Endothelial cell of umbilical vein (primary cell): ENCODE results near the gene SERTAD4. TPM values are rescaled to one million over a fixed set of nuclear protein-coding genes. Genes with fewer than 3 reads are reported as not detected.

Source experiments
- BruUV-seq: library from RNA; stranded (reverse); fragments of 400-500 nt; replicated peaks from 2 replicates; lab custom pipeline; 2021; lab: Mats Ljungman, UMichigan
- CTCF ChIA-PET: fragments of 300-600, 350-600 bp; sonication (Branson Sonifier 250); formaldehyde crosslinking; loops from one replicate; lab custom pipeline; 2021; ENCODE audit warnings: antibody characterized with exemption, inconsistent platforms; lab: Charles Lee
- POLR2A ChIA-PET: fragments of 300-600, 350-600 bp; sonication (Branson Sonifier 250); formaldehyde crosslinking; loops from one replicate; lab custom pipeline; 2021; ENCODE audit warnings: antibody characterized with exemption, inconsistent platforms; lab: Charles Lee
- DNase-seq: peaks from one replicate; pipeline ENCODE4 v3.0.0-alpha.2; 2011; ENCODE audit warnings: low read depth, low spot score
- FAIRE-seq: peaks from 2 replicates; lab custom pipeline; 2011; peaks lifted over from hg19 to GRCh38; lab: Jason Lieb, UNC
- H2AFZ ChIP-seq: 2 replicates; pipeline ENCODE4 v1.6.0; 2012; ENCODE audit warnings: low read depth, low read length, control low read depth, inconsistent platforms
- H3K27ac ChIP-seq: 2 replicates; pipeline ENCODE4 v1.5.1; 2011; ENCODE audit warnings: low read depth, mild to moderate bottlenecking, control low read depth, low read length, moderate library complexity; ENCODE audit not compliant: insufficient read depth
- H3K27me3 ChIP-seq, 2 experiments: 2 replicates each; pipeline versions ENCODE4 v1.6.0 to v1.6.1; 2011; ENCODE audit warnings: low read length in 2 of 2, mixed read lengths in 1 of 2; ENCODE audit not compliant: control insufficient read depth in 2 of 2, insufficient read depth in 2 of 2
- H3K36me3 ChIP-seq, 2 experiments: 2 replicates in 1 of 2; 3 replicates in 1 of 2; pipeline ENCODE4 v1.5.1; 2011; ENCODE audit warnings: low read length in 2 of 2, mild to moderate bottlenecking in 1 of 2, moderate library complexity in 1 of 2; ENCODE audit not compliant: control insufficient read depth in 2 of 2, insufficient read depth in 2 of 2; ENCODE audit errors: extremely low read depth in 1 of 2
- H3K4me1 ChIP-seq: 3 replicates; pipeline ENCODE4 v1.5.1; 2011; ENCODE audit warnings: mild to moderate bottlenecking, low read length; ENCODE audit not compliant: control insufficient read depth, insufficient read depth; ENCODE audit errors: extremely low read depth
- H3K4me2 ChIP-seq: 2 replicates; pipeline ENCODE4 v1.6.1; 2011; ENCODE audit warnings: low read length, control low read depth, mixed read lengths; ENCODE audit not compliant: insufficient read depth
- H3K4me3 ChIP-seq, 3 experiments: fragments of 200-600 bp in 1 of 3; sonication (generic), shearing (Covaris generic) in 1 of 3; replicated peaks in 1 of 3; 2 replicates each; pipeline ENCODE4 v1.5.1; 2011 to 2016; ENCODE audit warnings: control low read depth in 3 of 3, low read length in 3 of 3, mild to moderate bottlenecking in 2 of 3, inconsistent platforms in 1 of 3, low read depth in 1 of 3, moderate library complexity in 1 of 3; ENCODE audit not compliant: insufficient read depth in 1 of 3
- H3K79me2 ChIP-seq: 2 replicates; pipeline ENCODE4 v1.6.0; 2012; ENCODE audit warnings: low read length, inconsistent platforms; ENCODE audit not compliant: control insufficient read depth, insufficient read depth
- H3K9ac ChIP-seq: replicated peaks from 2 replicates; pipeline ENCODE3; 2011; ENCODE audit warnings: low read length, control low read depth; ENCODE audit not compliant: insufficient read depth; ENCODE audit errors: extremely low read depth
- H3K9me1 ChIP-seq: replicated peaks from 3 replicates; pipeline ENCODE4 v1.6.0; 2011; ENCODE audit warnings: mild to moderate bottlenecking, low read length; ENCODE audit not compliant: control insufficient read depth, insufficient read depth; ENCODE audit errors: extremely low read depth
- H3K9me3 ChIP-seq: replicated peaks from 2 replicates; pipeline ENCODE4 v1.5.1; 2012; ENCODE audit warnings: low read length, inconsistent platforms; ENCODE audit not compliant: control insufficient read depth, insufficient read depth
- H4K20me1 ChIP-seq: replicated peaks from 2 replicates; pipeline ENCODE3; 2011; ENCODE audit warnings: mild to moderate bottlenecking, low read length; ENCODE audit not compliant: control insufficient read depth, insufficient read depth; ENCODE audit errors: extremely low read depth
- CTCF ChIP-seq, 2 donors: IDR thresholded peaks; 1 replicate in 1 of 2; 2 replicates in 1 of 2; pipeline ENCODE4 v1.5.1; 2011; ENCODE audit warnings: low read length in 2 of 2, mild to moderate bottlenecking in 2 of 2, moderate library complexity in 2 of 2, control low read depth in 1 of 2, inconsistent platforms in 1 of 2, low read depth in 1 of 2; ENCODE audit not compliant: insufficient read depth in 1 of 2; ENCODE audit errors: extremely low read depth in 1 of 2
- EZH2 ChIP-seq: IDR thresholded peaks from 2 replicates; pipeline ENCODE4 v1.6.1; 2012; ENCODE audit warnings: borderline replicate concordance, low read depth, mild to moderate bottlenecking, moderate library complexity, low read length, inconsistent platforms; ENCODE audit not compliant: severe bottlenecking
- FOS ChIP-seq: IDR thresholded peaks from 2 replicates; pipeline ENCODE4 v1.6.1; 2011; ENCODE audit warnings: mild to moderate bottlenecking, low read length, moderate library complexity, borderline replicate concordance; ENCODE audit not compliant: insufficient read depth
- GATA2 ChIP-seq: IDR thresholded peaks from 2 replicates; pipeline ENCODE4 v1.7.0; 2011; ENCODE audit warnings: low read depth, mild to moderate bottlenecking, moderate library complexity, mixed read lengths, low read length; ENCODE audit not compliant: insufficient read length, insufficient read depth
- JUN ChIP-seq: IDR thresholded peaks from 2 replicates; pipeline ENCODE4 v1.6.1; 2011; ENCODE audit warnings: borderline replicate concordance, low read depth; ENCODE audit not compliant: insufficient read length, insufficient read depth
- MAX ChIP-seq: IDR thresholded peaks from 2 replicates; pipeline ENCODE4 v1.6.1; 2011; ENCODE audit not compliant: insufficient read depth, insufficient read length
- MYC ChIP-seq: IDR thresholded peaks from one replicate; pipeline ENCODE4 v1.6.1; 2011; ENCODE audit warnings: mild to moderate bottlenecking, low read depth, low read length
- POLR2A ChIP-seq: IDR thresholded peaks from 2 replicates; pipeline ENCODE4 v1.6.1; 2012; ENCODE audit warnings: low read depth, mild to moderate bottlenecking, control low read depth, low read length
- POLR2AphosphoS5 ChIP-seq: IDR thresholded peaks from 2 replicates; pipeline ENCODE4 v1.6.1; 2012; ENCODE audit warnings: low read depth, mild to moderate bottlenecking, control low read depth, low read length, moderate library complexity; ENCODE audit not compliant: insufficient read depth
- dilution Hi-C: fragments of 300-500 bp; cut with MboI; formaldehyde crosslinking; loops from one replicate; pipeline ENCODE4 v1.15.0; 2019; ENCODE audit warnings: low sequenced_read_pairs; ENCODE audit not compliant: extremely low pct_ligation_motif_present
- intact Hi-C: fragments of 100-400 bp; cut with micrococcal nuclease; formaldehyde crosslinking; loops from one replicate; pipeline ENCODE4 v1.10.0; 2022
- polyA plus RNA-seq, 4 experiments: library from polyadenylated mRNA; depleted of rRNA in 3 of 4; stranded (reverse) in 3 of 4; unstranded in 1 of 4; fragments of >200 nt; gene quantifications; 2 replicates each; pipeline versions ENCODE4 v1.2.1 to v1.2.3, GENCODE V29; 2011 to 2012; ENCODE audit warnings: missing spikeins in 1 of 4
- total RNA-seq: library from RNA; stranded (reverse); gene quantifications from 2 replicates; pipeline ENCODE4 v1.2.3, GENCODE V29; 2021

The SERTAD4 gene
- total and polyA plus RNA-seq, 2 donors (not counting 3 experiments of a cell fraction or from before 2014, with no cell fraction given): 4.0 to 11.3 TPM

- H3K79me2 ChIP-seq: no peaks in the 10 kb centered on the region
- no peaks in the 10 kb centered on the region for H3K9me3 ChIP-seq
- no peaks in the 10 kb centered on the region for H3K36me3 ChIP-seq
- H3K9me1 ChIP-seq: no peaks in the 10 kb centered on the region
- CTCF ChIA-PET: no interaction called here
- no peaks in the 10 kb centered on the region for H4K20me1 ChIP-seq
- dilution Hi-C loops (no loop called here), intact Hi-C loops (no loop called here)
- no peak overlapping the region for H3K9ac ChIP-seq
- peaks cover 13 to 17% of the 10 kb centered on the region in 2 experiments for H3K27me3 ChIP-seq
- BruUV-seq: no TSS peak
- H3K27ac ChIP-seq: no peak overlapping the region
- POLR2A ChIA-PET: no interaction called here
- TF ChIP-seq POLR2A (no peak), EZH2 (no peak), FOS (no peak), POLR2AphosphoS5 (no peak), MYC (no peak), JUN (no peak), CTCF (IDR thresholded peaks at IDR 0.05; ENCODE audit: extremely low read depth in 1 of 2, insufficient read depth in 1 of 2, low read depth in 1 of 2, low read length in 2 of 2) (no peak), MAX (no peak), GATA2 (no peak)
- H2AFZ ChIP-seq: no peak overlapping the region
- H3K4me1 ChIP-seq: peaks cover 6% of the 10 kb centered on the region
- DNase-seq (no peak), FAIRE-seq (no peak)
- no peak overlapping the region for H3K4me3 ChIP-seq
- H3K4me2 ChIP-seq: no peak overlapping the region
These were observed 27.0 kb downstream of the SERTAD4 start for GRCh38 chr1:210259561-210259960.
